GM21619 (cell line): Measurements from ENCODE around the gene YIF1A.
A peak's percentile ranks its signal among the peaks of the same experiment; 100 is the strongest.
"Not testable (repeated sequence)": the region's sequence is repeated elsewhere in the genome, so short reads cannot be mapped to it uniquely, and the experiment has no call there.

ENCODE experiments used
- ATAC-seq: cut with Tn5 transposase; IDR thresholded peaks from one replicate; pipeline ENCODE4 v1.9.1; 2021; ENCODE audit not compliant: unreplicated experiment

YIF1A gene

DNA sequence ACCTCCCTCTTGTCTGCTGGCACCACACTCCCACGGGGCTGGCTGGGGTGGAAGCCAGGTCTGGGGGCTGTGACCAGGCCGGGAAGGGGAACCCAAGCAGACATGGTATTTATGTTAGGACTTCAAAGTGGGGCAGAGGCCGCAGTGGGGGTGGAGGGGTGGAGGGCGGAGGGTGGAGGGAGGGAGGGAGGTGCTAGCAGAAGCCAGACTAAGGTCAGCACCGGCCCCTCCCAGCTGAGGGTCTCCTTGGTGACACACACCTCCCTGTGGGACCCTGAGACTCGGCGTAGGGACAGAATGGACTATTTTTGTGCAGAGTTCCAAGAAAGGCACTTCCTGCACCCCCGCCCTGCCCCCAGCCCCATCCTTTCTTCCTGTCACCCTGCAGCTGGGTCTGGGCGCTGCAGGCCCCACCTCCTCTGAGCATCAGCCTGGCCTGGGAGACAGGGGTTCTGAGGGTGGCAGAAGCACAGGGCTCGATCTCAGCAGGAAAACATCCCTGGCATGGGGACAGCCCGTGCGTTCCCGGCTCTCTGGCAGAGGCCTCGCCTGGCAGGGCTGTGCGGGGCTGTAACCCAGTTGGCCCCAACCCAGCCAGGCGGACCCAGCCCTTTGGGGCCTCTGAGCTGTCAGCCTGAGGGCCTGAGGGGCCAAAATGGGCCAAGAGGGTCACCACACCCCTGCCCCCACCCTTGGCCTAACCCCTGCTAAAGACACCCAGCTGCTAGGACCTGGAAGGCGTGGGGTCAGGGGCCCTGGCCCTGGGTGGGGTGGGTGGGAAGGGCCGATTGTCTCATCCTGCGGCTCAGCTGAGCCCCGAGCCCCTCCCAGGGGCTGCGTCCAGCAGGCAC, 37.5 kb upstream of the YIF1A start:
- ATAC-seq = no peak

DNA sequence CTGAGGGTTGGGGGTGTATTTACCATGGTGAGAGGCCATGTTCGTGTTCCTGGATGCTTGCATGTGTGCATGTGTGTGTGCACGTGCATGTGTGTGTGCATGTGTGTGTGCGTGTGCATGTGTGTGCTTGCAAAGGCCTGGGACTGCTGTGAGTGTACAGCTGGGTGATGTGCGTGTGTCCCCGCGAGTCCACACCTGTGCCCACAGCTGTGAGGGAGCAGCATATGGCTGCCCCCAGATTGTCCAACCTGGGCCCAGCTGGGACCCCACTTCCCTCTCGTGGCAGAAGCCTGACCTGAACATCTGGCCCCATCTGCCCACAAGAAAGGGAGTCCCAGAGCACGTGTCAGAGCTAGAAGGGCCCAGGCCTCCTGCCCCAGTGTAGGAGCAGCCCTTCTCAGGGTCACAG, 36.3 kb upstream of the YIF1A start:
- no peak for ATAC-seq

DNA sequence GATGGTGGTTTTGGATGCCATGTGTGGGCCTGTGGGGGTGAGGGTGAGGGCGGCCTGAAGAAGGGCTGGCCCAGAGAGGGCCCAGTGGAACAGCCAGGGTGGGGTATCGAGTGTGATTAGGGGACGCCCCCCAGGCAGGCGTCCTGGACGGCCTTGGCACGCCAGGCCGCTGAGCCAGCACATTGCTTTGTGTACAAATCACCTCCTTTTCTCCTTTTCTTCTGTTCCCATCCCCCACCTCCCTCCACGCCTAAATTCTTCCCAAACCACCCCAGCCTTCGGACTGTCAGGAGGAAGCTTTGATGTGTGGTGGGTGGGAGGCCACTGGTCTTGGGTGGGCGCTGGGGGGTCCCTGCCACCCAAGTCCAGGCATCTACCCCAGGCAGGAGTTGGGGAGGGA, 35.7 kb upstream of the YIF1A start:
- no peak for ATAC-seq

GRCh38 chr11:66323684-66324083, 34.7 kb upstream of the YIF1A start:
- ATAC-seq = no peak

DNA sequence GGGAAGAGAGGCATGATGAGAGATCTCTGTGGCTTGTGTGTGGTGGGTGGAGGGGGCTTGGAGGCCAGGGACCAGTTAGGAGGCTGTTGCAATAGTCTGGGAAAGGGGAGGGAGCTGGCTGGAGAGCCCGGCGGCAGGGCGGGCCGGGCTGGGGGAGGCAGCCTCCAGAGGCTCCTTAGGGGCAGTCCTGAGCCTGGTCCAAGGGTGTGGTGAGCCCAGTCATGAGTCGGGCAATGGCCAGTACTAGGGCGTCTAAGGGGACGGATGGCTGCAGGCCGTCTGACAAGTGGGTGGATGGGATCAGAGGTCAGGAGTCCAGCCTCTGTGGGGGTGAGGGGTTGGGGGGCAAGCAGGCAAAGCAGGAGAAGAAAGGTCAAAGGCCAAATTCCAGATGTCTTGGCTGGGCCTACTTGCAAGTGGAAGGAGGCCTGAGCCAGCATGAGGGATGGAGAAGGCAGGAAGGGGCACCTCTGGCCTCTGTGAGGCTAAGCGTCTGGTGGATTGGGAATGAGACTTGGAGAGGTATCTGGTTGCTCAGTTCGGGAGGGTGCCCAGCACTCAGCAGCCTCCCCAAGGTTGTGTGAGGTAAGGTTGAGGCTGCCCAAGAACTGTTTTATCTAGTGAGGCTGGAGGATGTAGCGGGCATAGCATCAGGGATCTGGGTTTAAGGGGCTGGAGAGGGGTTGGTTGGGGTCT, 33.9 kb upstream of the YIF1A start:
- no peak for ATAC-seq

GRCh38 chr11:66321606-66322005, 32.7 kb upstream of the YIF1A start:
- ATAC-seq = no peak

- not testable (repeated sequence) for ATAC-seq
Observed at GRCh38 chr11:66320748-66321147, 31.8 kb upstream of the YIF1A start.

GRCh38 chr11:66320289-66320688, 31.3 kb upstream of the YIF1A start:
- not testable (repeated sequence) for ATAC-seq

- ATAC-seq = no peak
Observed at GRCh38 chr11:66318600-66318970, 29.6 kb upstream of the YIF1A start.

DNA sequence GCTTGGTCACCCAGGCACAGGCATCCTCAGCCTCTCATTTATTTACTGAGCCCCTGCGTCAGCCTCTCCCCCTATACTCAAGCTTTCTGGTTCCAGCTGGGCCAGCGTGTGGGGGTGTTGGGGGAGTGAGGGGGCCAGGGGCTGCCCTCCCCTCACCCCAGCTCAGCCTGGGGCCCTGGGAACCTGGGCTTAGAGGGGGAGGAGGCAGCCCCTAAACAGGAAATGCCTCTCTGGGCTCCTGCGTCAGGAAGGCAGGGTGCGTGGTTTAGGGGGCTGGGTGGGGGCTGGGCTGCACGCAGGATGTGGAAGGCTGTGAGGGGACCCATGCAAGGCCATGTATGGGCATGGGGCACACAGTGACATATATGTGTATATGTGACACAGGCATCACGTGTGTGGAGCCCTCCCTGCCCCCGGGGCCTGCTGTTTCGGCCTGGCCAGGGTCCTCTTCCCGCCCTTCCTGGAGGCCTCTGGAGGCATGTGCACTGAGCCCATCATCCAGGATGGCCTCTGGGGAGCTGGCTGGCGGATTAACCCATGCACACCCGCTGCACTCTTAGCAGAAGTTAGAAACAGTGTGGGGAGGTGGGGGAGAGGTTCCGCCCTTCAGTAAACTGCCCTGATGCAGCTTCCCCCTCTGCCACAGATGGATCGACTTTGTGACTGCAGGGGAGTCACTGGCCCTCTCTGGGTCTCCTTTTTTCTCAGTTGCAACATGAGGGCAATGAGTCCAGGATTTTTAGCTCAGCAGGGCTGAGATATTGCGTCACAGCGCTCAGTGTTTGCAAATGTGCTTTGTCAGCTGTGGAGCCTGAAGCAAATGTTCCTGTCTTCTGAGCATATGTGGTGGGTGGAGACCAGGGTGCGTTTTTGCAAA, 29.0 kb upstream of the YIF1A start:
- no peak for ATAC-seq

GRCh38 chr11:66317322-66317722, 28.4 kb upstream of the YIF1A start:
- no peak for ATAC-seq

DNA sequence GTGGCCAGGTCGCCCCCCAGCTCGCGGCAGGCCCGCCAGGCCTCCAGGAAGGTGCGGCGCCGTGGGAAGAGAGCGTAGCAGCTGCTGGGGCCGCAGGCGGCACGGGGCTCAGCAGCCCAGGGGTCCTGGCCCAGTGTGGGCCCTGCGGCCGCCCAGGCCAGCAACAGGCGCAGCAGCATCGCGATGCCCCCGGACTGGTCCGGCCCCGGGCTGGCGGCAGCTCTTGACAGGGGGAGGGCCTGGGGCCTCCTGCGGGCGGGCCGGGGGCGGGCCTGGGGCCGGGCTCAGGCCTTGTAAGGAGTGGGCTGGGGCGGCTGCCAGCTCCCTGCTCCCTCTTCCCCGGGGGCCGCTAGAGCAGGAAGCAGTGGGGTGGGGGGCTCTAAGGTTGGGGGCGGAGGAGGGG, 27.9 kb upstream of the YIF1A start, which contains the start of gene CD248:
CD248 (minus strand) TSS at position 196 of the 403 bp plus-strand sequence; CDS start at position 179, 17 bp downstream.
- ATAC-seq = no peak

- no peak for ATAC-seq
Observed at GRCh38 chr11:66315921-66316811, 27.2 kb upstream of the YIF1A start.

- ATAC-seq = no peak
Observed at GRCh38 chr11:66315498-66315885, 26.5 kb upstream of the YIF1A start.

DNA sequence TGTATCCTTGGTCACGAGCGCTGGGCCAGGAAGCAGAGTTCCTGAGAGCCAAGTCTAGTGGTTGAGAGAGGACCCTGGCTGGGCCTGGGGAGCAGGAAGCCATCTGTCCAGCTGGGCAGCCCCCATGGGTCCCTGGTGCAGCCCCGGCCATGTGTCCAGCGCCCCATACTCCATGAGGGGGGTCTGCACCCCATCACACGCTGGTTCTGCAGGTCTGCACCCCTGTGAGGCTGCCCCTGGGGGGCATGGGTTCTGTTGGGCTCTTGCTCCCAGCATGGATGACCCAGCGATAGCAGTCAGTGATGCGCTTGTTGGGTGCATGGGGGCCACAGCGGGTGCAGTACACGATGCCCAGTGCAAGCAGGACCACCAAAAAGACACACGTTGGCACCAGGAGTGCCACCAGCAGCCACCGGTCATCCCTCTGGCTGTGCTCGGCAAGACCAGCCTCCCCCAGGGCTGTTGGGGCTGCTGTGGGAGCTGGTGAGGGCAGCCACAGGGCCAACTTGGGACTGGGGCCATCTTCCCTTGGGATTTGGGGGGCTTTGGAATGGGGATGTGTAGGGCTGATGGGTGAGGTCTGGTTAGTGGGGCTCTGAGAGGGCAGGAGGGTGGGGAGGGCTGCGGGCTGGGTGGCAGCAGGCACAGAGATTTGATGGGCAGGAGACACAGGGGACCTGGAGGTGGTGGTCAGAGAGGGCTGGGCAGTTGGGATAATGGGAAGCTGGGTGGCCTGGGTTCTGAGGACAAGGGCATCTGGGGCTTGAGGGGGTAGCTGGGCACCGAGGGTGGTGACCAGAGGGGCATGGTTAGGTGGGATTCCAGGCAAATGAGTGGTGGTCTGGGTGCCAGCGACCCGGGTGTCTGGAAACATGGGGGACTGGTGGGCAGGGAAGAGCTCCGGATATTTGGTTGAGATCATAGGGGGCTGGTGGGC, 25.9 kb upstream of the YIF1A start:
- ATAC-seq = no peak

DNA sequence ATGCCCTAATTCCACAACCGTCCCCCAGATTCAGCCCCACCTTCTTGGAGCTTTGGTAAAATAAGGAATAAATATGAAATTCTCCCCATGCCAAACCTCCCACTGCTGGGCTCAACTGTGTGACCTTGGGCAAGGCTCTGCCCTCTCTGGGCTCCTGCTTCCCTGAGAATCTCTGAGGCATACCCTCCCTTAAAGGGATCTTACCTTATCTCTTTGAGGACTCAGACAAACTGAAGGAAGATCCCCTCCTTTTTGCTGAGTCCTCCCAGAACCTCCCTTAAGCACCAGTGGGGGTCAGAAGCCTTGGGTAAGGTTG, 25.2 kb upstream of the YIF1A start:
- no peak for ATAC-seq

GRCh38 chr11:66313321-66314185, 24.6 kb upstream of the YIF1A start:
- ATAC-seq = no peak

GRCh38 chr11:66312549-66313320, 23.8 kb upstream of the YIF1A start:
- peak; percentile 63 for ATAC-seq
